Erythroblast (primary cell): ENCODE results near the gene ABCB9.

Experiments used
- GATA1 ChIP-seq: IDR thresholded peaks from 2 replicates; pipeline ENCODE4 v1.6.1; 2011; ENCODE audit warnings: low read depth, mild to moderate bottlenecking, control low read depth, low read length, moderate library complexity
- POLR2A ChIP-seq: IDR thresholded peaks from 2 replicates; pipeline ENCODE4 v1.6.1; 2011; ENCODE audit warnings: mild to moderate bottlenecking, low read length

- peak; percentile 49 for TF ChIP-seq POLR2A
- no peak for TF ChIP-seq GATA1
These were observed 79.1 kb downstream of the ABCB9 start for GRCh38 chr12:122886851-122887818.
